SJCRH30 (cell line): ENCODE measurements around the gene ATP6V0E1. TPM values are rescaled to one million over a fixed set of nuclear protein-coding genes. Genes with fewer than 3 reads are reported as not detected.
"Not testable (repeated sequence)": the region's sequence is repeated elsewhere in the genome, so short reads cannot be mapped to it uniquely, and the experiment has no call there.

Experiments used
- DNase-seq, 2 experiments: peaks; one replicate each; pipeline ENCODE4 v3.0.0-alpha.2; 2015 to 2020
- H3K27ac ChIP-seq: fragments of 250-450 bp; sonication (Bioruptor Pico); 2 replicates; pipeline ENCODE4 v1.5.1; 2020; ENCODE audit warnings: mild to moderate bottlenecking, moderate library complexity
- H3K27me3 ChIP-seq: fragments of 250-450 bp; sonication (Bioruptor Pico); 2 replicates; pipeline ENCODE4 v1.5.1; 2020; ENCODE audit warnings: mild to moderate bottlenecking, moderate library complexity
- H3K36me3 ChIP-seq: fragments of 250-450 bp; sonication (Bioruptor Pico); 2 replicates; pipeline ENCODE4 v1.5.1; 2020; ENCODE audit warnings: mild to moderate bottlenecking, moderate library complexity
- H3K4me1 ChIP-seq: fragments of 250-450 bp; sonication (Bioruptor Pico); 2 replicates; pipeline ENCODE4 v1.5.1; 2020; ENCODE audit warnings: mild to moderate bottlenecking, moderate library complexity
- H3K4me3 ChIP-seq: fragments of 250-450 bp; sonication (Bioruptor Pico); 2 replicates; pipeline ENCODE4 v1.5.1; 2020; ENCODE audit warnings: mild to moderate bottlenecking, moderate library complexity
- H3K9me3 ChIP-seq: fragments of 250-450 bp; sonication (Bioruptor Pico); replicated peaks from 2 replicates; pipeline ENCODE4 v1.5.1; 2020; ENCODE audit warnings: mild to moderate bottlenecking, moderate library complexity
- total RNA-seq: library from RNA; depleted of rRNA; stranded (reverse); fragments of >200 nt; shearing (Covaris generic); gene quantifications from 2 replicates; pipeline ENCODE4 v1.2.3, GENCODE V29; 2014

ATP6V0E1 gene
- total RNA-seq, 1 experiment from 2014 or later: 83.0 TPM

GRCh38 chr5:173004013-173004412, 20.4 kb downstream of the ATP6V0E1 start:
- H3K4me3 ChIP-seq: no peak overlapping the region
- no peaks in the 10 kb centered on the region for H3K9me3 ChIP-seq
- H3K27ac ChIP-seq: no peak overlapping the region
- H3K4me1 ChIP-seq: no peaks in the 10 kb centered on the region; the same call in 1 of the 2 replicates
- H3K27me3 ChIP-seq: no peaks in the 10 kb centered on the region
- DNase-seq: no peak
- peaks cover 8% of the 10 kb centered on the region for H3K36me3 ChIP-seq

- Histone ChIP-seq H3K36me3 (peaks cover 8% of the 10 kb centered on the region), H3K9me3 (no peaks in the 10 kb centered on the region), H3K4me3 (no peak overlapping the region), H3K4me1 (no peaks in the 10 kb centered on the region; the same call in 1 of the 2 replicates), H3K27me3 (no peaks in the 10 kb centered on the region), H3K27ac (no peak overlapping the region)
- no peak for DNase-seq
Observed at GRCh38 chr5:173004447-173004846, 20.9 kb downstream of the ATP6V0E1 start.

GRCh38 chr5:173010021-173010420, 26.4 kb downstream of the ATP6V0E1 start:
- H3K4me1 ChIP-seq: no peaks in the 10 kb centered on the region
- H3K9me3 ChIP-seq: no peaks in the 10 kb centered on the region
- peak in 1 of 2 experiments; percentile 21 for DNase-seq
- no peak overlapping the region for H3K27ac ChIP-seq
- H3K27me3 ChIP-seq: no peaks in the 10 kb centered on the region
- H3K36me3 ChIP-seq: peaks cover 5% of the 10 kb centered on the region
- H3K4me3 ChIP-seq: no peak overlapping the region

DNA sequence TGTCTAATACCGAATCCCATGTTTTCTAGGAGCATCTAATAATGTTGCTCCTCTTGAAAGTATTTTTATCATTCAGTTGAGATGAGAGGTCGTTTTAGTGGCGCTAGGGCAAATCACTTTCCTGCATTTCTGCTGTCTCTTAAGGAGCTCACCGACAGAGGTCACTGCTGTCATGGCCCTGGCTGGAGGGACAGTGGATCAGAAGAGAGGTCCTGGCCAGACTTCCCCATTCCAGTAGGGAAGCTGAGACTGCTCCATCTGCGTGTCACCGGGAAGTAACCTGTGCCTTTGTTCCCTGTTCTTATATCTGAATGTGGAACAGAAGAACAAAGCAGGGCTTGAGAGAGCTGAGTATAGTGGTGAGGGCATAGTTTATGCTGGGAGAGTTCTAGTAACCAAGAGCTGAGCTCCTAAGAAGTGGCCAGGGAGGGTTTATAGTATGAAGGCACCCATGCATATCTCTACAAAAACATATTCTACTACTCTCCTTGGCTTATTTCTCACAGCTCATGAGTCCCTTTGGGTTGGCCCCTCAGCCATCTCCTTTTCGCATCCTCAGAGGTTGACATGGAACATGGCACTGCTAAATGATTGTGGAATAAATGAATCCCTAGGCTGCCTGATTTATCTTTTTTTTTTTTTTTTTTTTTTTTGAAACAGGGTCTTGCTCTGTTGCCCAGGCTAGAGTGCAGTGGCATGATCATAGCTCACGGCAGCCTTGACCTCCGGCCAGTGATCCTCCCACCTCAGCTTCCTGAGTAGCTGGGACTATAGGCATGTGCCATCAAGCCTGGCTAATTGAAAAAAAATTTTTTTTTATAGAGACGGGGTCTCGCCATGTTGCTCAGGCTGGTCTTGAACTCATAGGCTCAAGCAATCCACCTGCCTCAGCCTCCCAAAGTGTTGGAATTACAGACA, 27.2 kb downstream of the ATP6V0E1 start:
- H3K27me3 ChIP-seq: no peaks in the 10 kb centered on the region
- no peak overlapping the region for H3K27ac ChIP-seq
- DNase-seq: no peak
- no peak overlapping the region for H3K4me3 ChIP-seq
- no peaks in the 10 kb centered on the region; the same call in 1 of the 2 replicates for H3K4me1 ChIP-seq
- peaks cover 3% of the 10 kb centered on the region for H3K36me3 ChIP-seq
- H3K9me3 ChIP-seq: no peaks in the 10 kb centered on the region

DNA sequence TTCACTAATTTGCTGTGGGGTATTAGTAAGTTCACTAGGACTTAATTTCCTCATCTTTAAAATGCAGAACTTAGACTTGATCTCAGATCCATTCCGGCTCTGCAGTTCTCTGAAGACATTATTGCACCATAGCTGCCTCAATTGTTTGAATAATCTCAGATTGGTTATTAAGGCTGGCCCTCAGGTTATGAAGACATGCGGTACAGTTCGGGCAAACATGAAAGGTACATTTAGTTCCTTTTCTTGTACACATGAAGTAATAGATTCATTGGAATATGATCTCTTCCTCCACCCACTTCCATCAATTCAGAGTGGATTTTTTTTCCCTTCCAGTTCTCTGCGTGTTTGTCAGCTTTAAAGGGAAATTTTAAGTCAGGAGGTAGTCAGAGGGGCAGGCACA, 28.0 kb downstream of the ATP6V0E1 start:
- no peak overlapping the region for H3K4me3 ChIP-seq
- H3K36me3 ChIP-seq: peaks cover 2% of the 10 kb centered on the region; the same call in 1 of the 2 replicates
- H3K27ac ChIP-seq: no peak overlapping the region
- no peaks in the 10 kb centered on the region for H3K27me3 ChIP-seq
- DNase-seq: no peak
- H3K9me3 ChIP-seq: no peaks in the 10 kb centered on the region
- H3K4me1 ChIP-seq: peaks cover 5% of the 10 kb centered on the region

GRCh38 chr5:173012882-173013281, 29.3 kb downstream of the ATP6V0E1 start:
- Histone ChIP-seq H3K4me1 (peaks cover 10% of the 10 kb centered on the region), H3K9me3 (no peaks in the 10 kb centered on the region), H3K27me3 (no peaks in the 10 kb centered on the region), H3K4me3 (no peak overlapping the region), H3K27ac (no peak overlapping the region), H3K36me3 (peaks cover 2% of the 10 kb centered on the region; the same call in 1 of the 2 replicates)
- DNase-seq: no peak

- DNase-seq: no peak
- peaks cover 5% of the 10 kb centered on the region; the same call in 1 of the 2 replicates for H3K36me3 ChIP-seq
- no peaks in the 10 kb centered on the region for H3K27me3 ChIP-seq
- no peak overlapping the region for H3K27ac ChIP-seq
- no peak overlapping the region for H3K4me3 ChIP-seq
- no peaks in the 10 kb centered on the region for H3K9me3 ChIP-seq
- H3K4me1 ChIP-seq: peaks cover 10% of the 10 kb centered on the region
Observed at GRCh38 chr5:173014671-173015070, 31.1 kb downstream of the ATP6V0E1 start.

GRCh38 chr5:173015192-173015591, 31.6 kb downstream of the ATP6V0E1 start:
- Histone ChIP-seq H3K4me1 (peaks cover 10% of the 10 kb centered on the region), H3K27me3 (no peaks in the 10 kb centered on the region), H3K27ac (no peak overlapping the region), H3K9me3 (no peaks in the 10 kb centered on the region), H3K4me3 (no peak overlapping the region), H3K36me3 (peaks cover 7% of the 10 kb centered on the region; the same call in 1 of the 2 replicates)
- DNase-seq: no peak

DNA sequence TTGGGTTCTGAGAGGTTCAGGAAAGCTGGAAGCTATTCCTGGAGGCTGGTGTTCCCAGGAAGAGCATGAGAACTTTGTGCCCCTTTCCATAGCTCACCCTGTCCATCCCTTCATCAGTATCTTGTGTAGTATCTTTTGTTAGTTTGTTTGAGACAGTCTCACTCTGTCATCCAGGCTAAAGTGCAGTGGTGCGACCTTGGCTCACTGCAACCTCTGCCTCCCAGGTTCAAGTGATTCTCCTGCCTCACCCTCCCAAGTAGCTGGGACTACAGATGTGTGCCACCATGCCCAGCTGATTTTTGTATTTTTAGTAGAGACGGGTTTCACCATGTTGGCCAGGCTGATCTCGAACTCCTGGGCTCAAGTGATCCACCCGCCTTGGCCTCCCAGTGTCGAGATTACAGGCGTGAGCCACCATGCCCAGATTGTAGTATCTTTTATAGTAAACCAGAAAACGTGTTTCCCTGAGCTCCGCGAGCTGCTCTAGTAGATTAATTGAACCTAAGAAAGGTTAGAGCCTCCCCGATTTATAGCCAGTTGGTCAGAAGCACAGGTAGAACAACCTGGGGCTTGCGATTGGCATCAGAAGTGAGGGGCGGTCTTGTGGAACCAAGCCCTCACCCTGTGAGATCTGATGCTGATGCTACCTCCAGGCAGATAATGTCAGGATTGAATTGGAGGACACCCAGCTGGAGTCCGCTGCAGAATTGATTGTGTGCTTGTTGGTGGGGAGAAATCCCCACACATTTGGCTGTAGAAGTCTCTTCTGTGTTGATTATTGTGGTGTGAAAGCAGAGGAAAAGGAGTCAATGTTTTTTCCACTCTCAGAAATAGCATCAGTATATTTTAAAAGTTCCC, 32.3 kb downstream of the ATP6V0E1 start:
- H3K36me3 ChIP-seq: peaks cover 13% of the 10 kb centered on the region
- H3K4me3 ChIP-seq: no peak overlapping the region
- H3K27me3 ChIP-seq: no peaks in the 10 kb centered on the region
- H3K9me3 ChIP-seq: no peaks in the 10 kb centered on the region
- no peak for DNase-seq
- no peak overlapping the region; the same call in 1 of the 2 replicates for H3K27ac ChIP-seq
- H3K4me1 ChIP-seq: peaks cover 10% of the 10 kb centered on the region

DNA sequence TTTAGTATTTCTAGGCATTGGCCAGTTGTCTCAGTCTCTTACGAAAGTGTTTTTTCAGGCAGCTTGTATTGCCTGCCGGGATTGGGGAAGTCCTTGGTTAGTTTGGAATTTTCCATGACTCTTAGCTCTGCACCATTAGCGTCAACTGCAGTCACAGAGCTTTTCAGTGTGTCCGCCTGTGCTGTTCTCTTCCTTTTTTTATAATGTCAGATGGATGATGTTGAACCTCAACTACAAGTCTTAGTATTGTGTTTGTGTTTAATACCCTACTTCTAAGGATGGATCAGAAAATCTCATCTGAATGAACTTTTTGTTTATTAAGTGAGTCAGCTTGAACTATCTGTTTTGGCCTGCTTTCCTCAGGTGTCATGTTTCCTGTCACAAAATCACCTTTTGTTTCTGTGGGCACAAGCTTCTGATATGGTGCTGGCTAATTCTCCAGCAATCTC, 33.1 kb downstream of the ATP6V0E1 start:
- Histone ChIP-seq H3K4me3 (no peak overlapping the region), H3K27me3 (no peaks in the 10 kb centered on the region), H3K36me3 (peaks cover 17% of the 10 kb centered on the region; the same call in 1 of the 2 replicates), H3K27ac (no peak overlapping the region; the same call in 1 of the 2 replicates), H3K4me1 (peaks cover 10% of the 10 kb centered on the region), H3K9me3 (no peaks in the 10 kb centered on the region)
- peak in 1 of 2 experiments; percentile 43 for DNase-seq

GRCh38 chr5:173017087-173017486, 33.5 kb downstream of the ATP6V0E1 start:
- peaks cover 17% of the 10 kb centered on the region; the same call in 1 of the 2 replicates for H3K36me3 ChIP-seq
- H3K4me1 ChIP-seq, H3K4me3 ChIP-seq, H3K27me3 ChIP-seq, H3K27ac ChIP-seq, DNase-seq, H3K9me3 ChIP-seq: not testable (repeated sequence)

DNA sequence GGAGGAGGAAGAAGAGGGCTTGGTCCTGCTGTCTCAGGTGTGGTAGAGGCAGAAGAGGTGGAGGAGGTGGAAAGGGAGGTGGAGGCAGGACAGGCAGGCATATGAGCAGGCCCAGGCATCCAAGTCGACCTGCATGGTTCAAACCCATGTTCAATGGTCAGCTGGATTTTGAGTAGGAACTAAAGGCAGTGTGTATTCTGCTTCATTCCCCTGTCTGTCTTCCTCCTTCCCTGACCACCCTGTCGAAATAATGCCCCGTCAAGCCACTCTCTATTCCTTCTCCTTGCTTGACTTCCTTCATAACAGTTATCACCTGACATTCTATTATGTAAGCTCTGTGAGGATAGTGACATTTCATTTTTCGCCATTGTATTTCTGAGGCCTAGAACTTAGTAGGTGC, 34.8 kb downstream of the ATP6V0E1 start:
- Histone ChIP-seq H3K36me3 (peaks cover 17% of the 10 kb centered on the region; the same call in 1 of the 2 replicates), H3K27ac (no peak overlapping the region), H3K27me3 (no peaks in the 10 kb centered on the region), H3K4me1 (peaks cover 10% of the 10 kb centered on the region), H3K9me3 (no peaks in the 10 kb centered on the region), H3K4me3 (no peak overlapping the region)
- DNase-seq: no peak

DNA sequence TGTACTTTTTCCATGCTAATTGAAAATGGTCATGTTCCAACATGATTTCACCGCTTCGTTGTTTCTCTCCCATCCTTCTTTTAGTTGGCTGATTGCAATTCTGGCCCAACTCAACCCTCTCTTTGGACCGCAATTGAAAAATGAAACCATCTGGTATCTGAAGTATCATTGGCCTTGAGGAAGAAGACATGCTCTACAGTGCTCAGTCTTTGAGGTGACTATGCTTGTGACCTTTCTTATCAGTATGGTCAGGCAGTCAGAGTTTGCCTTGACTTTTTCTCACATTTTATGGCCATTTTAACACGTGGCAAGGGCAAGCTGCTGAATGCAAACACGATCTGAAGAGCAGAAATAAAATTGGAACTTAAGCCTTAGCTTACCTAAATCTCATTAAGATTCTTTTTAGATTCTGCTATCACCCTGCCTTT, 36.6 kb downstream of the ATP6V0E1 start:
- DNase-seq: no peak
- H3K4me1 ChIP-seq: peaks cover 10% of the 10 kb centered on the region
- peaks cover 19% of the 10 kb centered on the region for H3K36me3 ChIP-seq
- H3K9me3 ChIP-seq: no peaks in the 10 kb centered on the region
- no peak overlapping the region for H3K27ac ChIP-seq
- no peaks in the 10 kb centered on the region for H3K27me3 ChIP-seq
- H3K4me3 ChIP-seq: no peak overlapping the region

GRCh38 chr5:173020643-173021042, 37.1 kb downstream of the ATP6V0E1 start:
- no peak for DNase-seq
- H3K27me3 ChIP-seq: no peaks in the 10 kb centered on the region
- no peak overlapping the region for H3K4me3 ChIP-seq
- H3K36me3 ChIP-seq: peaks cover 19% of the 10 kb centered on the region
- no peaks in the 10 kb centered on the region for H3K9me3 ChIP-seq
- no peak overlapping the region for H3K27ac ChIP-seq
- peaks cover 12% of the 10 kb centered on the region for H3K4me1 ChIP-seq
